ENCODE data around the gene NDST1.

Gene NDST1

GRCh38 chr5:150593996-150594395 is 86.1 kb downstream of the NDST1 start:
- no peak for DNase-seq

DNA sequence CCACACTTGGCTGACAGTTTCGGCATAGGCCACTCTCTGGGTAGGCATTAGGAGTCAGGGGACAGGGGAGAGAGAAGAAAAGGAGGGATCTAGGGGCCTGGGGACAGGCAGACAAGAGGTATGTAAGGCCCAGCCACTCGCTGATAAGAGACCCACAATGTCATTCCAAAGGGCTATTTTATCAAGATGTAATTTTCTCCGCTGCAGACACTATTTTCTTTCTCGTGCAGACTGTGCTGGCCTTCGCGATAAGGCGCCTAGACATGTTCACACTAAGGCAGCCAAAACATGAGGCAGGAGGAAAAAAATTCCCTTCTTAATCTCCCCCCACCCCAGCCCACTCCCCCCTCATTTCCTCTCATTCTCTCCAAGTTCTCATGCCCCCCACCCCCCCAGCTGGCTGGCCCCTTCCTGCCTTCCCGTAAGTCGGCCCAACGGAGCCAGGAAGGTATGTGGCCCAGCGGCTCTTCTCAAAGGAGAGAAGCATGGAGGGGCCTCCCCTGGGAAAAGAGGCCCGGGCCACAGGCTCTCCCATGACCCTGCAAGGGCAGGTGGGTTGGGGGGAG is 87.6 kb downstream of the NDST1 start:
- no peak for DNase-seq

GRCh38 chr5:150596313-150596712 is 88.4 kb downstream of the NDST1 start:
- no peak for DNase-seq

DNA sequence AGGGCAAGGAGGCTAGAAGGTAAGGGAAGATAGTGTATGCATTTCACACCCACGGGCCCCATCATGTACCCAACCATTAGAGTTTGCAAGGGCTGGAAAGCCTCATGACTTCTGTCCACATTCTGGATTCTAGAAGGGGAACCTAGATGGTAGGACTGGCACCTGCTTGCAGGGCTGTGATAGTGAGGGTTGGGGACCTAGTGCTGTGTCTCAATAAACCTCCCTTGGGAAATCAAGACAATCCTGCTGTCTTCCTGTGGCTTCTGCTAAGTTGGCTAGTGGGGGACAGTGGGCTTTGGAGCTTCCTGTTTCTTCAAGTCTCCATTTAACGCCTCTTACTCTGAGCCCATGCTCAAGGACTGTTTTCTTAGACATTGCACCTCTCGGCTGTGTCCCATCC is 88.9 kb downstream of the NDST1 start:
- no peak for DNase-seq

- DNase-seq = peak; percentile 16
Measured at GRCh38 chr5:150598006-150598405, 90.1 kb downstream of the NDST1 start.

DNA sequence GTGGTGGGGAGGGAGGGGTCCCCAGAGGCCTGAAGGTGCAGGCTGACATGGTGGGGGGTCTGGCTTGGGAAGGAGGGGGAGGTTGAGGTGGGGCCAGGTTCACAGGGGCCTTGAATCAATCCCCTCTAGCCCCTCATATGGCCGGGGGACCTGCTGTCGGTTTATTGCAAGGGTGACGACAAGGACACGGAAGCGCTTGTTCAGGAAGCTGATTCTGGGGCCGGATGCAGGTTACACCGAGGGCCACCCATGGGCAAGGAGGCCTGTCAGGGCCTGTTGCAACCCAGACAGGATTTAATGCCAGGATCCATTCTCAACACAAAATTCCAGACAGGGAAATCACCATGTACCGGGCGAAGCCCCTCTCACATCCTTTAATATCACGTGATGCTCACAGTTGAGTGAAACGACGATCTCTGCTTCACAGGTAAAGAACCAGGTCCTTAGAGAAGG is 90.9 kb downstream of the NDST1 start:
- DNase-seq = no peak

- DNase-seq = no peak
Measured at GRCh38 chr5:150599281-150599680, 91.3 kb downstream of the NDST1 start.

GRCh38 chr5:150599917-150600511 is 92.1 kb downstream of the NDST1 start:
- DNase-seq = peak; percentile 27

DNA sequence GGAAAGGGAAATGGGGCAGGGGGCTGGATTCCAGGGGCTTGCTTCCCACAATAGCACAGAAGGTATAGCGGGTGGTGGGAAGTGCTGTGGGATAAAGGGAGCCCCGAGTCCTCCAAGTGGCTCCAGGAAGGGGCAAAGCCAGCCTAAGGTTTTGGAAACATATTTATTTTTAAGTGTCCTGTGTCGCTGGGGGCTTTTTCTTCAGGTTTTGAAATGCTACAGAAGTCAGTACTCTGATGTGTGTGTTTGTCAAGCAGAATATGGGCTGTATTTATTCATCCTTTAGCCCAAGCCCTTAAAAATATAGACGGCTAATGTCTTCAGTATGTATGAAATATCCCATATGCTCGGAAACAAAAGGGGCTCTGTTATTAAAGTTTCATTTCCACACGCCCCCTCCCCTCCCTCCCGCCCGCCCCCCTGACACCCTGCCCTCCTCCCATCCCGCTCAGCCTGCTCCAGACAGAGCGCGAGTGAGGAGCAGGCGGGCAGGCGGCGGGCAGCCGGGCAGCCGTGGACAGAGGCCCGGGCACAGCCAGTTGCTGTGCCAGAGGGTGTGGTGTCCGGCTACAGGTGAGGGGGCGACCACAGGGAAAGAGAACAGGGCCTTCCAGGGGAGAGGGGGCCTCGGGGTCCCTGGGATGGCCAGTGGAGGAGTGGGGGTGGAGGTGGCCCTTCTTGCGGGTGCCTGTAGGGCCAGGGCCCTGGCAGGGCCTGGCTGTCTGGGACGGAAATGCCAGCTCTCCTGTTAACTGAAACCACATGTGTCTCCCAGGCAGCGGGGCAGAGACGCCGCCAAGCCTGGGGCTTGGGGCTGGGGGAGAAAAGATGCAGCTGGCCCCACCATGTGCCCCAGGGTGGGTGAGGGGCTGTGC is 92.9 kb downstream of the NDST1 start:
- DNase-seq = no peak

- no peak for DNase-seq
Measured at GRCh38 chr5:150601491-150602345, 93.8 kb downstream of the NDST1 start.

GRCh38 chr5:150603052-150603451 is 95.1 kb downstream of the NDST1 start:
- no peak for DNase-seq

GRCh38 chr5:150603491-150603890 is 95.6 kb downstream of the NDST1 start:
- no peak for DNase-seq

GRCh38 chr5:150604010-150604409 is 96.1 kb downstream of the NDST1 start:
- DNase-seq = no peak

DNA sequence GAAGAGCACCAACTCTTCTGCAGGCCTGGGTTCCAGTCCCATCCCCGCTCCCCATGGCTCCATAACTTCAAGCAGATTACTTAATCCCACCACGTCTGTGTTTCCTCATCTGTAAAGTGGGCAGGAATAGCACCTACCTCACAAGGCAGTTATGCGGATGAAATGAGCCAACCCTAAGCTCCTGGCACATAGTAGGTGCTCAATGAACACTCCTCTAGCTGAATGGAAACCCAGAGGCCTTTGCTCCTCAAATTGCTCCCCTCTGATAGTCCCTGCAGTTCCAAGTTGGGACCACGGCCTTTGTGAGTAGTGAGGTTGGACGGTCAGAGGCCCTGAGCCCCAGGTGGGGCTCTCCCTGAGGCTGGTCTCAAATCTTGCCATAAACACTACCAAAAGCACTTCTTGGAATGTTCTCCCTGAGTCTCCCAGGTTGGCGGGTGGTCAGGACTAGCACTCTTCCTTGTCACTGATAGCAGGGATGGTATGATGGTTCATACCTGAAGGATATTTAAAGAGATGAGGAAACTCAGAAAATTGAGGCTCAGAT is 97.0 kb downstream of the NDST1 start:
- no peak for DNase-seq

DNA sequence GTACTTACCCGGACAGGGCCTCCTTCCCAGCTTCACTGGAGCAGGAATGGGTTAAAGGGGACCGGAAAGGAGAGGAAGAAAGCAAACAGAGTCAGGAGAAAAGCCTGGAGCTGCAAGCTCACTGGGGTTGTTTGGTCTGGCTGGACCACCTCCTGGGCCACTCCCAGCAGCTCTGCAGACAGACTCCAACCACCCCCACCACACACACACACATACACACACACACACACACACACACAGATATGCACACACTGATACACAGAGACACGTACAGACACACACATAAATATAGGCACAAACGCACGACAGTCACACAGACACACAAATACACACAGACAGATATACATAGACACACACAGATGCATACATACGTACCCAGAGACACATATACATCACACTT is 97.6 kb downstream of the NDST1 start:
- DNase-seq = no peak

DNA sequence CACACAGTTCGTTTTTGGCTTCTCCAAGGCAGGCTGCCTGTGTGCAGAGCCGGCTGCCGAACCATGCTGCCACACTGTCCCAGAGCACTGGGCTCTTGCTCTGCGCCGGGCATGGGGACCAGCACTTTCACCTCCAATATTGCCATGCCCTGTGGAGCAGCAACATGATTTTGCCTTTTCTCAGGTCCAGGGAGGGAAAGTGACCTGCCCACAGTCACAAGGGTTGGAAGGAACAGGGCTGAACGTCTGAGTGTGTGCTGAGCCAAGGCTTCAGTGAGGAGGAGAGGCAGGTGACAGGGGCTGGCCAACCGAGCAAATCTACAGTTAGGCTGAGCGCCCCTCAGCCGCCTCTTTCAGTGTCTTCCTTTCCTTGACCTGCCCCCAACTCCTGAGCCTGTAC is 98.5 kb downstream of the NDST1 start:
- DNase-seq = no peak

GRCh38 chr5:150607105-150607504 is 99.2 kb downstream of the NDST1 start:
- no peak for DNase-seq

Data from inflammatory macrophage treated with lipopolysaccharide for 4 hours (primary cell).